ENCODE measurements around the gene EXOC2.

Gene EXOC2, protein sequence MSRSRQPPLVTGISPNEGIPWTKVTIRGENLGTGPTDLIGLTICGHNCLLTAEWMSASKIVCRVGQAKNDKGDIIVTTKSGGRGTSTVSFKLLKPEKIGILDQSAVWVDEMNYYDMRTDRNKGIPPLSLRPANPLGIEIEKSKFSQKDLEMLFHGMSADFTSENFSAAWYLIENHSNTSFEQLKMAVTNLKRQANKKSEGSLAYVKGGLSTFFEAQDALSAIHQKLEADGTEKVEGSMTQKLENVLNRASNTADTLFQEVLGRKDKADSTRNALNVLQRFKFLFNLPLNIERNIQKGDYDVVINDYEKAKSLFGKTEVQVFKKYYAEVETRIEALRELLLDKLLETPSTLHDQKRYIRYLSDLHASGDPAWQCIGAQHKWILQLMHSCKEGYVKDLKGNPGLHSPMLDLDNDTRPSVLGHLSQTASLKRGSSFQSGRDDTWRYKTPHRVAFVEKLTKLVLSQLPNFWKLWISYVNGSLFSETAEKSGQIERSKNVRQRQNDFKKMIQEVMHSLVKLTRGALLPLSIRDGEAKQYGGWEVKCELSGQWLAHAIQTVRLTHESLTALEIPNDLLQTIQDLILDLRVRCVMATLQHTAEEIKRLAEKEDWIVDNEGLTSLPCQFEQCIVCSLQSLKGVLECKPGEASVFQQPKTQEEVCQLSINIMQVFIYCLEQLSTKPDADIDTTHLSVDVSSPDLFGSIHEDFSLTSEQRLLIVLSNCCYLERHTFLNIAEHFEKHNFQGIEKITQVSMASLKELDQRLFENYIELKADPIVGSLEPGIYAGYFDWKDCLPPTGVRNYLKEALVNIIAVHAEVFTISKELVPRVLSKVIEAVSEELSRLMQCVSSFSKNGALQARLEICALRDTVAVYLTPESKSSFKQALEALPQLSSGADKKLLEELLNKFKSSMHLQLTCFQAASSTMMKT

GRCh38 chr6:692858-693722, at the start of gene EXOC2:
TSS of gene EXOC2 (minus strand) at chr6:693139. CDS start at chr6:637818, 55,321 bp downstream.
- no peak for FAIRE-seq
- DNase-seq (ENCODE audit: low spot score), result peak; percentile 64

- no peak for DNase-seq (ENCODE audit: low spot score)
- no peak for FAIRE-seq
Measured at GRCh38 chr6:741410-742339, 48.7 kb upstream of the EXOC2 start.

- FAIRE-seq, result no peak
- DNase-seq (ENCODE audit: low spot score), result no peak
Measured at GRCh38 chr6:736657-737446, 43.9 kb upstream of the EXOC2 start.

- no peak for DNase-seq (ENCODE audit: low spot score)
- FAIRE-seq, result no peak
Measured at GRCh38 chr6:733431-734219, 40.7 kb upstream of the EXOC2 start.

DNA sequence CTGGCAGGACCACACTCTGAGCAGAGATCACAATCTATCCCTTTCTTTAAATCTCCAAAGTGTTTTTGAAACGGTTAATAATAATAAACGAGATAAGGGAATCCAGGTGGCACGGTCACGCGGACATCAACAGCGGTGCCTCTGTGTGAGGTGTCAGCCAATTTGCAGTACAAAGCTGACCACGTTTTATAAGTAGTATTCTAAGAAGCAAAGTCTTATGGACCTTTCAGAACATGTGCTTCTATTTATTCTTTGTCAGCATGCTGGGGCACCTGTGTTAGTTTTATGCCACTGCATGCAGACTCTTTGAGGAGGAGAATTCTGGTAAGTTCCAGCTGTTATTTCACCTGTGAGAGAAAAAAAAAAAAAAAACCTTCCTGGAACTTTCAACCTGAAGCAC, 39.0 kb upstream of the EXOC2 start:
- DNase-seq (ENCODE audit: low spot score), result no peak
- FAIRE-seq, result no peak

DNA sequence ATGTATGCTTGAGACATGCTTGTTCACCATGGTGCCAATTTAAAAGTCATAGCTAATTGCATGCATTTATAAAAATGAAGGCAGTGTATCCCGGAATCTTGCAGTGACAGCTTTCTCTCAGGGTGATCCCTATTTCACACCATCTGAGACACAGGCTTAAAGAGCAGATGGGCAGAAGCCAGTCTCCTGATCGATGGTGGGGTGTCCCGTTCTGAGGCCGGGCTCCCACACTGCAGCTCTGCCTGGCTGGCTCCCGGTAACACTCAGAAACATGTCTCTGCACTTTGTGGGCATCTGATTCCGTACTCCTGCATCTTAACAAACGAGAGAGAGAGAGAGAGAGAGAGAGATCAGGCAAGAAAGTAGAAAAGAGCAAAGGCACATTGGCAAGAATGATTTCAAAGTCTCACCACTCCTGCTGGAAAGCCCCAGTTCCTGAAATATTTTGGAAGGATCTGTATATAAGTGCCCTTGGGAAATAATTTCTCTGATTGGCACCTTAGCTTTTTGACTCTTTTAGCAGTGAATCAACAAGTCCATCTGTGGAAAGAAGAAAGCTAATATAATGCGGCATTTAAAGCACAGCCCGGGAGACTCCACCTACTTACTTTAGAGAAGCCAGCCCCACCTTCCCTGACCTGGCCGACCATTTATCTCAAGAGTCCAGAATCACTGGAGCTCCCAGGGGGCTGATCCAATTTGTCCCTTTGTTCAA, 36.8 kb upstream of the EXOC2 start:
- FAIRE-seq, result no peak
- no peak for DNase-seq (ENCODE audit: low spot score)

- FAIRE-seq (no peak), DNase-seq (ENCODE audit: low spot score) (no peak)
Measured at GRCh38 chr6:727856-728255, 34.9 kb upstream of the EXOC2 start.

GRCh38 chr6:723540-723939, 30.6 kb upstream of the EXOC2 start:
- no peak for DNase-seq (ENCODE audit: low spot score)
- FAIRE-seq, result no peak

DNA sequence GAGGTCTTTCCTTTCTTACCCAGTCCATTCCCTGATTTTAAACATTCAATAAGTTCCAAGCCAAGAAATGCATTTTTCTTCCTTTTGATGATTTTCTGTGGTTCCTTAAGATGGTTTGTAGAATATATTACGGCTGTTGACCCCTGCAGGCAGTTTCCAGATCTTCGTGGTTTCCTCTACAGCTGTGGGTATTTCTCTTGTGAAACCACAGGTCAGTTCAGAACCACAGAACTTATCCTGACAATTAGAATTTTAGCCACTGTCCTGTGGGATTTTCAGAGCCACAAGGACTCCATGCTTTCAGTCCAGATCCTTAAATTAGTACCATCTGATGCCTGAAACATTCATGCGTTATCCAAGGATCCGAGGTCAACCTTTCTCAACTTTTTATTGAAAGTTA, 29.7 kb upstream of the EXOC2 start:
- no peak for FAIRE-seq
- DNase-seq (ENCODE audit: low spot score), result no peak

- DNase-seq (ENCODE audit: low spot score) (peak; percentile 30), FAIRE-seq (peak; percentile 36)
Measured at GRCh38 chr6:722077-722524, 29.2 kb upstream of the EXOC2 start.

- FAIRE-seq (no peak), DNase-seq (ENCODE audit: low spot score) (no peak)
Measured at GRCh38 chr6:718345-718744, 25.4 kb upstream of the EXOC2 start.

- FAIRE-seq (no peak), DNase-seq (ENCODE audit: low spot score) (no peak)
Measured at GRCh38 chr6:717135-717534, 24.2 kb upstream of the EXOC2 start.

DNA sequence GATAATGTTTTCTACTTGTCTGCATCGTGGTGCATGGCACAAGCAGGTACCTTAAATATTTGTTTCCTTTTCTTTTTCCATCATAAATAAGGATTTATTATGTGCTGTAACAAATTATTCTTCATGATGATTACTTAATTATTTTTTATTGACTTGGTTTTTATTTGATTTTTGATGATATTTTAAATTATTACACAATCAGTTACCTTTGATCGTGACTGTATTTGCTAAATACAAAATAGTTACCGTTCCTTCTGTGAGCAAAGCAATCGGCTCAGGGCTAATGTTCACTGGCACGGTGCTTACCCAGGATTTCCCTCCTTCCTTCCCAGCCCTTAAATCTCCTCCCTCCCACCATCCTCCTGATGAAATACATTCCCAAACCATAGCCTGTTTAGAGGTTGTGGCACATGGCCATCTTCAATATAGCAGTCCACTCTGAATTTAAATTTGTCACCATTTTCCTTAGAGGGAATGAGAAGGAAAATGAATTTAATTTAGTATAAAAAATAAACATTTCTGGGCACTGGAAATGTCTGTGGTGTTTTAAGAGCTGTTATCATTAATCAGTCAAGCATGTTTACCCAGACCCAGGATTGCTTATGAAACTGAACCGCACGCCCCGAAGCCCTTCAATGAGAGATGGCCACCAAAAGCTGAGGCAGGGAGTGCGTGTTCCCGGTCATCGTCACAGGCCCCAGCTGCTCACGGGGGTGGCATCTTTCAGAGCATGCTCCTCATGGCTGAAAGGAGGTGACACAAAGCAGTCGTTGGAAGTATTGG, 23.0 kb upstream of the EXOC2 start:
- no peak for FAIRE-seq
- DNase-seq (ENCODE audit: low spot score), result no peak

GRCh38 chr6:714100-714499, 21.2 kb upstream of the EXOC2 start:
- DNase-seq (ENCODE audit: low spot score) (no peak), FAIRE-seq (no peak)

GRCh38 chr6:713351-713750, 20.4 kb upstream of the EXOC2 start:
- FAIRE-seq, result no peak
- DNase-seq (ENCODE audit: low spot score), result no peak

GRCh38 chr6:712805-713204, 19.9 kb upstream of the EXOC2 start:
- DNase-seq (ENCODE audit: low spot score), result no peak
- no peak for FAIRE-seq

GRCh38 chr6:711925-712324, 19.0 kb upstream of the EXOC2 start:
- FAIRE-seq, result no peak

More at GRCh38 chr6:711925-712324, 19.0 kb upstream of the EXOC2 start:
- DNase-seq (ENCODE audit: low spot score), result no peak

Data from RCC 7860 (cell line).